ENCODE data around the gene KCNB1.

KCNB1 gene

DNA sequence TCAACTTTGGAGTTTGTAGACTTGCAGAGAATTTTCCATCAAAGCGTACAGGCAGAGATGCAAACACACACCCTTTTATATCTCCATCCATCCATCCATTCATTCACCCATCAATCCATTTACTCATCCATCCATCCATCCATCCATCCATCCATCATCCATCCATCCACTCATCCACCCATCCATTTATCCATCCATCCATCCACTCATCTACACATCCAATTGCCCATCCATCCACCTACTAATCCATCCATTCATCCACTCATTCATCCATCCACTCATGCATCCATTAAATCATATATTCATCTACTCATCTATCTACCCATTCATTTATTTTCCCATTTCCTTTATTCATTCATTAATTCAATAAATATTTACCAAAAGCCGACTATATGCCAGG lies 52.1 kb downstream of the KCNB1 start:
- Histone ChIP-seq H3K9ac (ENCODE audit: low read depth, low read length) (no peak overlapping the region), H3K9me3 (ENCODE audit: control insufficient read depth, insufficient read depth, low read length) (no peaks in the 10 kb centered on the region), H3K4me3 (ENCODE audit: low read depth, low read length) (no peak overlapping the region), H3K27me3 (ENCODE audit: control insufficient read depth, insufficient read depth, low read length) (peaks cover 2% of the 10 kb centered on the region), H3K36me3 (ENCODE audit: control insufficient read depth, insufficient read depth, low read length) (no peaks in the 10 kb centered on the region), H3K4me1 (ENCODE audit: control insufficient read depth, insufficient read depth, low read length) (no peaks in the 10 kb centered on the region)

DNA sequence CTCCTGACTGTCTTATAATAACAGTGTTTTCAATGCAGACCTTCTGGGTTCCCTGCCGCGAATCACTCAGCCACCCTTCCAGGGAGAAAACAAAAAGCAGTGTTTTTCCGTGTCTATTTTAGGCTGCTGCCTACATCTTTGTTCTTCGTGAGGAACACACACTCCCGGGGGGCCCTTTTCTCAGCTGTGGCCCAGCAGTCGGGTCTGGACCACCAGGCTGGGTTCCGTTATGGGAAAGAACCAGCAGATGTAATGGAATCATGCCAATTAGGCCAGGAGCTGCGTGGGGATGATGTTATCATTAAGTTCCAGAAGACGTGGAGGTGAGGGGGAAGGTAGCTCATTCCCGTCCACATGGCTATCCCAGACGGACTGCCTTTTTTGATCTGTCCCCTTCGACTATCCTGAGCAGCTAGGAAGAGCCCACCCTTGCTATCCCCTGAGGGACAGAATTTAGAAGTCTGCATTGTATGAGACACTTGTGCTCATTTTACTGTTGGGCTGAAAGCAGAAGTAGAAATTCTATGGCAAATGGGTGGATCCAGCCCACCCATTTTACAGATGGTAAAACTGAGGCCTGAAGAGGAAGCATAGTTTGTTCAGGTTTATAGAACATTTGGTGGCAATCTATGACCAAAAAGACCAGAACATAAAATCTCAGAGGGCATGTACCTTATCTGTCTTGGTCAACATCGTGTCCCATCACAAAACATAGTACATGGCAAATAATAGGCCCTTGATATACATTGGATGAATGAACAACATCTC lies 54.5 kb downstream of the KCNB1 start:
- Histone ChIP-seq H3K4me3 (ENCODE audit: low read depth, low read length) (no peak overlapping the region), H3K9me3 (ENCODE audit: control insufficient read depth, insufficient read depth, low read length) (no peaks in the 10 kb centered on the region), H3K4me1 (ENCODE audit: control insufficient read depth, insufficient read depth, low read length) (no peaks in the 10 kb centered on the region), H3K36me3 (ENCODE audit: control insufficient read depth, insufficient read depth, low read length) (no peaks in the 10 kb centered on the region), H3K27me3 (ENCODE audit: control insufficient read depth, insufficient read depth, low read length) (peaks cover 2% of the 10 kb centered on the region), H3K9ac (ENCODE audit: low read depth, low read length) (no peak overlapping the region)

DNA sequence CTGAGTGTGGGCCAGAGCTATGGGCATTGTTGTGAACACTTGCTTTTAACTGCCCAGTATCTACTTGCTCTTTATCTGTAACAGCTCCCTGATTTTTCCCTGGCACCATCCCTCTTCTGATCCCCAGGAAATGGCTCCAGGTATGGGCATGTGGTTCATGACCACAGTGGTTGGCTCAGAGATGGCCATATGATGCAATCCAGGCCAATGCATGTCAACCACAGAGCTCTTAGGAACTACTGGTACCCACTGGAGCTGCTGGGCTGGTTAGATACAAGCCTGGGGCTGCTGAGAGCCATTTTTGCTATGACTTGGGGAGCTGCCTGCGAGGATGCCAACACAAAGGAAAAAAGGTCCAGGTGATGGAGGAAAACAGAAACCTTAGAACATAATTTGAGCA lies 55.6 kb downstream of the KCNB1 start:
- Histone ChIP-seq H3K27me3 (ENCODE audit: control insufficient read depth, insufficient read depth, low read length) (peaks cover 2% of the 10 kb centered on the region), H3K4me3 (ENCODE audit: low read depth, low read length) (no peak overlapping the region), H3K36me3 (ENCODE audit: control insufficient read depth, insufficient read depth, low read length) (no peaks in the 10 kb centered on the region), H3K9ac (ENCODE audit: low read depth, low read length) (no peak overlapping the region), H3K4me1 (ENCODE audit: control insufficient read depth, insufficient read depth, low read length) (no peaks in the 10 kb centered on the region), H3K9me3 (ENCODE audit: control insufficient read depth, insufficient read depth, low read length) (no peaks in the 10 kb centered on the region)

DNA sequence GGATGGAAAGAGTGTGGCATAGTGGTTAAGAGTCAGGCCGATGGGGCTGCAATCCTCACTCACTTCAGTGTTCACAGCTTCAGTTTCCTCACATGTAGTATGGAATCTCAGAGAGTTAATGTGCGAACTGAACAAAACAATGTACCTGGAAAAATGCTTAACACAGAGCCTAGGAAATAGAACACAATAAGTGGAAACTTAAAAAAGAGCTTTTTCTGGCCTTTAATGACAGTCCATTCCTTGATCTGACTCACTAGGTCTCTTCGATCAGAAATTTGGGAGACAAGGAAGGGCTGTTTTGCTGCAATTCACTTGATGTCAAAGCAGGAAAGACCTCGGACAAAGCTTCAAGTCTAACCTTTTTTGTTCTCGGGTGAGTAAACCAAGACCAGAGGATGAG lies 56.1 kb downstream of the KCNB1 start:
- Histone ChIP-seq H3K27me3 (ENCODE audit: control insufficient read depth, insufficient read depth, low read length) (peaks cover 2% of the 10 kb centered on the region), H3K9me3 (ENCODE audit: control insufficient read depth, insufficient read depth, low read length) (no peaks in the 10 kb centered on the region), H3K4me3 (ENCODE audit: low read depth, low read length) (no peak overlapping the region), H3K9ac (ENCODE audit: low read depth, low read length) (no peak overlapping the region), H3K4me1 (ENCODE audit: control insufficient read depth, insufficient read depth, low read length) (no peaks in the 10 kb centered on the region), H3K36me3 (ENCODE audit: control insufficient read depth, insufficient read depth, low read length) (no peaks in the 10 kb centered on the region)

DNA sequence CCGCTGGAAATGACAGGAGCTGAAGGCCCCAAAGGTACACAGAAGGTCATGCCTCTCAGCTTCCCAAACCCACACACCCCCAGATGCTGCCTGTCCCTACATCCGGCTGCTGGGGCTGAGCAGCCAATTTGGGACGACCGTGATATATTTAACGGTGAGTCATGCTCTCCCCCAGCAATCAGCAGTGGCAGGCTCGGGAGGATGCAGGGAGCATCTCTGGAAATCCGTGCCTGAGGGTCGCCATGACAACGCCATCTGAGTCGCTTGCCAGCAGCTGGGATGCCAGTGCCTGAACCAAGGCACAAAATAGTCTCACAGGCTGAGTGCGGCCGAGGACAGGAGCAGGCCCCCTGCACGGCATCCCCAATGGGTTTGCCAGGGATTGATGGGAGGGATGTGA lies 57.9 kb downstream of the KCNB1 start:
- no peaks in the 10 kb centered on the region for H3K9me3 ChIP-seq (ENCODE audit: control insufficient read depth, insufficient read depth, low read length)
- no peaks in the 10 kb centered on the region for H3K4me1 ChIP-seq (ENCODE audit: control insufficient read depth, insufficient read depth, low read length)
- no peaks in the 10 kb centered on the region for H3K36me3 ChIP-seq (ENCODE audit: control insufficient read depth, insufficient read depth, low read length)
- H3K27me3 ChIP-seq (ENCODE audit: control insufficient read depth, insufficient read depth, low read length), result peaks cover 2% of the 10 kb centered on the region
- no peak overlapping the region for H3K4me3 ChIP-seq (ENCODE audit: low read depth, low read length)
- H3K9ac ChIP-seq (ENCODE audit: low read depth, low read length), result no peak overlapping the region

DNA sequence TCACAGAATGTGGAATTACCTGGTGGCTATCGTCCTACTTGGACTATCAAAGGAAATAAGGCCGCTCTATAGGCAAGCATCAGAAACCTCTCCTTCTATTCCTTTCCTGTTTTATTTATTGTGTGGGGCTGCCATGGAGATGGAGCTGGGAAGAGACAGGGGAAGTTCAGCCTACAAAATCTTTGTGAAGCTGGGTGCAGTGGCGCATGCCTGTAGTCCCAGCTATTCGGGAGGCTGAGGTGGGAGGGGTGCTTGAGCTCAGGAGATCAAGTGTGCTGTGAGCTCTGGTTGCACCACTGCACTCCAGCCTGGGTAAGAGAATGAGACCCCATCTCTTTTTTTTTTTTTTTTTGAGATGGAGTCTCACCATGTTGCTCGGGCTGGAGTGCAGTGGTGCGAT lies 60.3 kb downstream of the KCNB1 start:
- H3K9me3 ChIP-seq (ENCODE audit: control insufficient read depth, insufficient read depth, low read length), result no peaks in the 10 kb centered on the region
- no peak overlapping the region for H3K4me3 ChIP-seq (ENCODE audit: low read depth, low read length)
- no peaks in the 10 kb centered on the region for H3K36me3 ChIP-seq (ENCODE audit: control insufficient read depth, insufficient read depth, low read length)
- no peaks in the 10 kb centered on the region for H3K4me1 ChIP-seq (ENCODE audit: control insufficient read depth, insufficient read depth, low read length)
- no peak overlapping the region for H3K9ac ChIP-seq (ENCODE audit: low read depth, low read length)
- no peaks in the 10 kb centered on the region for H3K27me3 ChIP-seq (ENCODE audit: control insufficient read depth, insufficient read depth, low read length)

DNA sequence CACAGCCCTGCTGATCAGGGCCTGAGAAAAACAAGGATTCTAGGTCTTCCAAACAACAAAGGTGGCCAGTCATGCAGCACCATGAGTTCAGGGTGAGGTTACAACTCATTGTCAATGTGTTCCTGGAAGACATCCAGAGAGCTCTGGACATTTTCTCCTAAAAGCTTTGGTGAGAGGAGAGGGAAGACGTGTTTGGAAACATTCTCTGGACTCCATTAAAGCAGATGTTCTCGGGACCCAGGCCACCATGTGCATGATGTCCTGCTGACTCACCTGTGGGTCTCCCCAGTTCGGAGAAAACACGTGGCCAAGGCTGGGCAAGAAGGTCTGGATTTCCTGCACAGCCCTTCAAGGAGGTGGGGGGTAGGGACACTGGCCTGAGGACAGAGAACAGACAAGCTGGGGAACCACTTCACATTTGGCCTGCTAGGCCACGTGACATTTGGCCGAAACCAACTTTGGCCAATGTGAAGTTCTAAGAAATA lies 61.6 kb downstream of the KCNB1 start:
- no peaks in the 10 kb centered on the region for H3K4me1 ChIP-seq (ENCODE audit: control insufficient read depth, insufficient read depth, low read length)
- no peak overlapping the region for H3K4me3 ChIP-seq (ENCODE audit: low read depth, low read length)
- H3K9me3 ChIP-seq (ENCODE audit: control insufficient read depth, insufficient read depth, low read length), result no peaks in the 10 kb centered on the region
- no peak overlapping the region for H3K9ac ChIP-seq (ENCODE audit: low read depth, low read length)
- no peaks in the 10 kb centered on the region for H3K27me3 ChIP-seq (ENCODE audit: control insufficient read depth, insufficient read depth, low read length)
- no peaks in the 10 kb centered on the region for H3K36me3 ChIP-seq (ENCODE audit: control insufficient read depth, insufficient read depth, low read length)

DNA sequence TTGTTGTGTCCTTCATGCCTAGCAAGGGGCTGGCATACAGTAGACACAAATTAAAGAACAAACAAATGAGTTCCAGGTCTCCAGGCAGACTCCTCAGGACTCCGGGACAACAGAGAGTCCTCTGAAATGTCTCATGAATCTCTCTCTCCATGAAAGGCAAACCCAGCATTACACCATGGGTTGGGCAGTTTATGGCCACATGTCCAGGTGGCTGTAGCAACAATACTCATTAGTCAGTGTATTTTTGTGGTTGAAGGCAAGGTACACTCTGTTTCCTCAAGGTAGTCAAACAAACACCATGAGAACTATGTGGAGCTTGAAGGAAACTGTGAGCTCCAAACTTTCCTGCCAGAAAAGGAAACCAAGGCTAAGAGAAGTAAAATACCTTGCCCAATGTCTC lies 62.2 kb downstream of the KCNB1 start:
- Histone ChIP-seq H3K36me3 (ENCODE audit: control insufficient read depth, insufficient read depth, low read length) (no peaks in the 10 kb centered on the region), H3K27me3 (ENCODE audit: control insufficient read depth, insufficient read depth, low read length) (no peaks in the 10 kb centered on the region), H3K4me3 (ENCODE audit: low read depth, low read length) (no peak overlapping the region), H3K4me1 (ENCODE audit: control insufficient read depth, insufficient read depth, low read length) (no peaks in the 10 kb centered on the region), H3K9ac (ENCODE audit: low read depth, low read length) (no peak overlapping the region), H3K9me3 (ENCODE audit: control insufficient read depth, insufficient read depth, low read length) (no peaks in the 10 kb centered on the region)

DNA sequence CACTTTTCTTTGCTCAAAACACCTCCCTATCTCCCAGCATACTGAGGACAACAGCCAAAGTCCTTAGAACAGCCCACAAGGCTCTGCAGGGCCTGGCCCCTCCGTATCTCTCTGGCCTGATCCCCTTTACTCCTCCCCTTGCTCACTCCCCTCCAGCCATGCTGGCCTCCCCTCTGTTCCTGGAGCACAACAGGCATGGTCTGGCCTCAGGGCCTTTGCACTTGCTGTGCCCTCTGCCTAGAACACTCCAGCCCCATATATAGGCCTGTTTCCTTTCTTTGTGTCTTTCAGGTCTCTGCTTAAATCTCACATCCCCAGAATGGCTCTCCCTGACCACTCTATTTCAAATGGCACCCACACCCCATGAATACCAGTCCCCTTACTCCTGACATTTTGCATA lies 62.7 kb downstream of the KCNB1 start:
- no peaks in the 10 kb centered on the region for H3K9me3 ChIP-seq (ENCODE audit: control insufficient read depth, insufficient read depth, low read length)
- no peak overlapping the region for H3K9ac ChIP-seq (ENCODE audit: low read depth, low read length)
- H3K4me1 ChIP-seq (ENCODE audit: control insufficient read depth, insufficient read depth, low read length), result no peaks in the 10 kb centered on the region
- no peaks in the 10 kb centered on the region for H3K36me3 ChIP-seq (ENCODE audit: control insufficient read depth, insufficient read depth, low read length)
- no peaks in the 10 kb centered on the region for H3K27me3 ChIP-seq (ENCODE audit: control insufficient read depth, insufficient read depth, low read length)
- H3K4me3 ChIP-seq (ENCODE audit: low read depth, low read length), result no peak overlapping the region

DNA sequence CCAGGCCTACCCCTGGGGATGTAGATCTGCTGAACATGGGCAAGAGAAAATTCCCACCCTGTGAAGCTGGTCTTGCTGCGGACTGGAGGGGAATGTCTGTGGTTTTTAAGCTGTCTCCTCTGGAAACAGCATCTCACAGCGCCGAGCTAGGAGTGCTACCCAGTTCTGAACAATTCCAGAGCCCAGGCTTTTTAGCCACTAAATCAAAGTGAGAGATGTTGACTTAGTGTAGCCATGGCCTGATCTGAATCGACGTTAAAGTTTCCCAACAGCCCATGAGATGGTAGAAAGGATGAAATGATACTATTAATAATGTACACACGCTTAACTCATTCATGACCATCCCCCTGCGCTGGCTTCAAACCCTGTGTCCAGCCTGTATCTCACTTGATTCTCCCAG lies 63.7 kb downstream of the KCNB1 start:
- H3K9me3 ChIP-seq (ENCODE audit: control insufficient read depth, insufficient read depth, low read length), result no peaks in the 10 kb centered on the region
- no peak overlapping the region for H3K4me3 ChIP-seq (ENCODE audit: low read depth, low read length)
- H3K4me1 ChIP-seq (ENCODE audit: control insufficient read depth, insufficient read depth, low read length), result no peaks in the 10 kb centered on the region
- no peak overlapping the region for H3K9ac ChIP-seq (ENCODE audit: low read depth, low read length)
- H3K36me3 ChIP-seq (ENCODE audit: control insufficient read depth, insufficient read depth, low read length), result no peaks in the 10 kb centered on the region
- no peaks in the 10 kb centered on the region for H3K27me3 ChIP-seq (ENCODE audit: control insufficient read depth, insufficient read depth, low read length)

DNA sequence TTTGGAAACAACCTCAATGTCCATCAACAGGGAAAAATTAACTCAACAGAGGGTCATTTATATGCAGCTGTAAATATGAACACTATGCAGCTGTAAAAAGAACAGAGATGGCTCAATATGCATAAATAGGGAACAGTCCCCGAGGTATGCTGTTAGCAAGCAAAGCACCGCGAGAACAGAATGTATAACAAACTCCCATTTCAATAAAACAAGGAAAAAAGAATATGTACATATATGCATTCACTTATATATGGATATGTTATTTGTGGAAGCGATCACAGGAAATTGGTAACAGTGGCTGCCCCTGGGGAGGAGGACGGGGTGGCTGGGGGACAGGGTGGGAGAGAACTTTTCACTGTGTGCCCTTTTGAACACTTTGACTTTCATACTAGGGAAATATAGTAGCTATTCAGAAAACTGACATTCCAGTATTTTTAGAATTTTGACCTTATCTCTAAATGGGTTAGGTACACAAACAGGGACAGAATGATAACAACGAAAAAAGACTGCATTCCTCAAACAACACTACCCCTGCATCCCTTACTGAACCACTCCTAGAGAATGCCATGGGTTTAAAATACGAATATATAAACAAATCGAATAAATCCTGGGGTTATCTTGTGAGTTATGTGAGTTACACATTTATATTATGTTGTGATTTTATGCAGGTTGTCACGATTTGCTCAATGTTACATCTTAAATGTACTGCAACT lies 64.5 kb downstream of the KCNB1 start:
- Histone ChIP-seq H3K27me3 (ENCODE audit: control insufficient read depth, insufficient read depth, low read length) (no peaks in the 10 kb centered on the region), H3K9me3 (ENCODE audit: control insufficient read depth, insufficient read depth, low read length) (no peaks in the 10 kb centered on the region), H3K9ac (ENCODE audit: low read depth, low read length) (no peak overlapping the region), H3K4me1 (ENCODE audit: control insufficient read depth, insufficient read depth, low read length) (no peaks in the 10 kb centered on the region), H3K36me3 (ENCODE audit: control insufficient read depth, insufficient read depth, low read length) (no peaks in the 10 kb centered on the region), H3K4me3 (ENCODE audit: low read depth, low read length) (no peak overlapping the region)

DNA sequence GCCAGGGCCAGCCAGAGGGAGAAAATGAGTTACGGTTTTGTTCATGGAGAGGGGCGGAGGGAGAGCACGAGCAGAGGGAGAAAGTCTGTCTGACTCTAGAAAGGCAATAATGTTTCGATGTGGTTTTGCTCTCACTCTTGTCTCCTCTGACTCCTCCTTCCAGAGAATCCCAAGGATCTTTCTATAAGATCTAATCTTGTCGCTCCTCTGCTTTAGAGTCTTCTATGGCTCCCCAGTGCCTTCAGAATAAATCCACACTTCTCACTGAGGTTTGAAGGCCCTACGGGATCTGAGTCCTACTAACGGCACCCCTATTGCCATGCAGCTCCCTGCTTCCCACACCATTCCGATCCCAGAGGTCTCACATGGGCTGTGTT lies 66.8 kb downstream of the KCNB1 start:
- Histone ChIP-seq H3K4me3 (ENCODE audit: low read depth, low read length) (no peak overlapping the region), H3K9me3 (ENCODE audit: control insufficient read depth, insufficient read depth, low read length) (no peaks in the 10 kb centered on the region), H3K36me3 (ENCODE audit: control insufficient read depth, insufficient read depth, low read length) (no peaks in the 10 kb centered on the region), H3K4me1 (ENCODE audit: control insufficient read depth, insufficient read depth, low read length) (no peaks in the 10 kb centered on the region), H3K27me3 (ENCODE audit: control insufficient read depth, insufficient read depth, low read length) (no peaks in the 10 kb centered on the region), H3K9ac (ENCODE audit: low read depth, low read length) (no peak overlapping the region)

Data from iPS-15b (cell line).